BJ (cell line): ENCODE results near the gene PTPRR. TPM values are rescaled to one million over a fixed set of nuclear protein-coding genes. Genes with fewer than 3 reads are reported as not detected.

Experiments used
- CTCF ChIA-PET: fragments of 350-600 bp; formaldehyde crosslinking; extraction: SDS; loops from one replicate; lab custom pipeline; 2021; ENCODE audit warnings: antibody characterized with exemption, inconsistent platforms; lab: Yijun Ruan, JAX
- POLR2A ChIA-PET: fragments of 300-600 bp; sonication (Branson Sonifier 250); formaldehyde crosslinking; extraction: SDS; loops from one replicate; lab custom pipeline; 2021; ENCODE audit warnings: antibody characterized with exemption; lab: Charles Lee
- DNase-seq: peaks from one replicate; pipeline ENCODE4 v3.0.0-alpha.2; 2011; ENCODE audit warnings: low read depth
- H3K27me3 ChIP-seq: 2 replicates; pipeline ENCODE4 v1.6.0; 2011; ENCODE audit warnings: low read length; ENCODE audit not compliant: control insufficient read depth, insufficient read depth
- H3K36me3 ChIP-seq: 2 replicates; pipeline ENCODE4 v1.5.1; 2011; ENCODE audit warnings: low read length; ENCODE audit not compliant: control insufficient read depth, insufficient read depth
- H3K4me3 ChIP-seq: 2 replicates; pipeline ENCODE4 v1.5.1; 2011; ENCODE audit warnings: low read depth, mild to moderate bottlenecking, control low read depth, low read length
- CTCF ChIP-seq: IDR thresholded peaks from 2 replicates; pipeline ENCODE4 v1.5.1; 2011; ENCODE audit warnings: low read depth, mild to moderate bottlenecking, control low read depth, inconsistent platforms, low read length, moderate library complexity; ENCODE audit not compliant: insufficient read depth
- polyA plus RNA-seq: library from polyadenylated mRNA; depleted of rRNA; stranded (reverse); fragments of >200 nt; gene quantifications from 2 replicates; pipeline ENCODE4 v1.2.3, GENCODE V29; 2011

Gene PTPRR
- polyA plus RNA-seq, 1 experiment: 0.40 TPM

- H3K4me3 ChIP-seq: no peak overlapping the region
- no peak for DNase-seq
- POLR2A ChIA-PET: no interaction called here
- no peak for TF ChIP-seq CTCF
- H3K27me3 ChIP-seq: no peaks in the 10 kb centered on the region
- CTCF ChIA-PET: no interaction called here
- no peaks in the 10 kb centered on the region for H3K36me3 ChIP-seq
Observed at GRCh38 chr12:70895956-70896355, 24.6 kb downstream of the PTPRR start.

- Histone ChIP-seq H3K27me3 (no peaks in the 10 kb centered on the region), H3K36me3 (no peaks in the 10 kb centered on the region), H3K4me3 (no peak overlapping the region)
- no peak for DNase-seq
- CTCF ChIA-PET: no interaction called here
- POLR2A ChIA-PET: no interaction called here
- TF ChIP-seq CTCF: no peak
Observed at GRCh38 chr12:70892593-70892992, 27.9 kb downstream of the PTPRR start.

GRCh38 chr12:70890895-70891832 is 29.4 kb downstream of the PTPRR start:
- TF ChIP-seq CTCF: no peak
- Histone ChIP-seq H3K27me3 (no peaks in the 10 kb centered on the region), H3K4me3 (no peak overlapping the region), H3K36me3 (no peaks in the 10 kb centered on the region)
- POLR2A ChIA-PET: no interaction called here
- DNase-seq: no peak
- CTCF ChIA-PET: no interaction called here

- Histone ChIP-seq H3K27me3 (no peaks in the 10 kb centered on the region), H3K4me3 (no peak overlapping the region), H3K36me3 (no peaks in the 10 kb centered on the region)
- POLR2A ChIA-PET: no interaction called here
- DNase-seq: no peak
- no peak for TF ChIP-seq CTCF
- CTCF ChIA-PET: interaction anchor here (0.9 kb wide), 1 partner anchor 22 kb away, joined by 3 read pairs; no protein-coding TSS in a partner anchor
Observed at GRCh38 chr12:70885956-70886355, 34.6 kb downstream of the PTPRR start.

- no peaks in the 10 kb centered on the region for H3K36me3 ChIP-seq
- no peak for DNase-seq
- ChIA-PET CTCF (no interaction called here), POLR2A (no interaction called here)
- H3K4me3 ChIP-seq: no peak overlapping the region
- TF ChIP-seq CTCF: no peak
- H3K27me3 ChIP-seq: no peaks in the 10 kb centered on the region
Observed at GRCh38 chr12:70883855-70884254, 36.7 kb downstream of the PTPRR start.
